K562 (cell line): ENCODE measurements around the gene CHST10.

Experiments used
- ATF2 ChIP-seq: sonication (generic); formaldehyde crosslinking; IDR thresholded peaks from 2 replicates; pipeline ENCODE4 v1.8.1; 2022; ENCODE audit warnings: missing genetic modification reagents
- CBX5 ChIP-seq: IDR thresholded peaks from 2 replicates; pipeline ENCODE4 v1.6.1; 2014; ENCODE audit warnings: low read depth, borderline replicate concordance
- CHD1 ChIP-seq: fragments of 200-600 bp; sonication (generic); IDR thresholded peaks from one replicate; pipeline ENCODE4 v1.6.1; 2012; ENCODE audit warnings: mild to moderate bottlenecking, moderate library complexity, low read length, inconsistent platforms
- CHD4 ChIP-seq: fragments of 200-600 bp; sonication (generic); IDR thresholded peaks from 3 replicates; pipeline ENCODE4 v1.6.1; 2012; ENCODE audit warnings: low read depth, mild to moderate bottlenecking, mixed read lengths, low read length, inconsistent platforms; ENCODE audit not compliant: insufficient read depth, insufficient replicate concordance, poor library complexity, severe bottlenecking
- CREB1 ChIP-seq, 2 experiments: sonication (generic) in 1 of 2; formaldehyde crosslinking in 1 of 2; IDR thresholded peaks; 2 replicates each; pipeline versions ENCODE4 v1.6.1 to v1.8.0; 2012 to 2022; ENCODE audit warnings: inconsistent platforms in 1 of 2, mild to moderate bottlenecking in 1 of 2, missing genetic modification reagents in 1 of 2, moderate library complexity in 1 of 2
- CTCF ChIP-seq, 3 experiments: IDR thresholded peaks in 2 of 3; conservative IDR thresholded peaks in 1 of 3; 2 replicates each; pipeline ENCODE4 v1.5.1; 2011 to 2012; ENCODE audit warnings: low read length in 3 of 3, mild to moderate bottlenecking in 3 of 3, control low read depth in 2 of 3, improper control_type of control experiment in 1 of 3, inconsistent platforms in 1 of 3, low read depth in 1 of 3, mixed read lengths in 1 of 3, moderate library complexity in 1 of 3; ENCODE audit not compliant: insufficient read depth in 2 of 3
- CXXC5 ChIP-seq: fragments of 250-450 bp; sonication (Bioruptor Pico); IDR thresholded peaks from 2 replicates; pipeline ENCODE4 v1.8.0; 2022; ENCODE audit warnings: inconsistent platforms, mild to moderate bottlenecking, moderate library complexity
- ERF ChIP-seq: fragments of 450-650 bp; formaldehyde crosslinking; IDR thresholded peaks from 2 replicates; pipeline ENCODE4 v1.4.0; 2020; ENCODE audit warnings: mild to moderate bottlenecking, mixed read lengths
- EZH2 ChIP-seq: IDR thresholded peaks from 2 replicates; pipeline ENCODE4 v1.6.1; 2012; ENCODE audit warnings: low read depth, mild to moderate bottlenecking, inconsistent platforms, low read length, borderline replicate concordance
- PCBP2 ChIP-seq: fragments of 200-400 bp; formaldehyde crosslinking; IDR thresholded peaks from 2 replicates; pipeline ENCODE4 v1.6.1; 2018; ENCODE audit warnings: low read length, low read depth, mild to moderate bottlenecking, moderate library complexity; ENCODE audit not compliant: poor library complexity, severe bottlenecking
- SMARCA5 ChIP-seq: fragments of 450-650 bp; IDR thresholded peaks from 2 replicates; pipeline ENCODE4 v1.6.1; 2016
- SMARCC2 ChIP-seq: fragments of 450-650 bp; IDR thresholded peaks from 2 replicates; pipeline ENCODE4 v1.6.1; 2017; ENCODE audit warnings: antibody characterized with exemption, moderate library complexity, mild to moderate bottlenecking, low read depth
- TRIM28 ChIP-seq: fragments of 450-650 bp; IDR thresholded peaks from 2 replicates; pipeline ENCODE4 v1.6.1; 2017

DNA sequence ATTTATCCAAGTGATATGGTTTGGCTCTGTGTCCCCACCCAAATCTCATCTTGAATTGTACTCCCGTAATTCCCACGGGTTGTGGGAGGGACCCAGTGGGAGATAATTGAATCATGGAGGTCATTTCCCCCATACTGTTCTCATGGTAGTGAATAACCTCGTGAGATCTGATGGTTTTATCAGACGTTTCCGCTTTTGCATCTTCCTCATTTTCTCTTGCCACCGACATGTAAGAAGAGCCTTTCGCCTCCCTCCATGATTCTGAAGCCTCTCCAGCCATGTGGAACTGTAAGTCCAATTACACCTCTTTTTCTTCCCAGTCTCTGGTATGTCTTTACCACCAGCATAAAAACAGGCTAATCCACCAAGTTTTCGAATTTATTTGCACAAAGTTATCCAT lies 20.3 kb upstream of the CHST10 start:
- TF ChIP-seq ERF (CRISPR knock-in tag), result no peak
- TF ChIP-seq SMARCA5, result no peak
- no peak for TF ChIP-seq TRIM28
- TF ChIP-seq ATF2 (CRISPR knock-in tag), result no peak
- no peak for TF ChIP-seq CHD4
- no peak for TF ChIP-seq PCBP2
- no peak for TF ChIP-seq CXXC5 (CRISPR knock-in tag)
- no peak for TF ChIP-seq CREB1 (IDR thresholded peaks at IDR 0.05)
- no peak for TF ChIP-seq CREB1 (CRISPR knock-in tag; IDR thresholded peaks at IDR 0.05)
- TF ChIP-seq CTCF (IDR thresholded peaks at IDR 0.05 in 2 of 3, conservative IDR thresholded peaks at IDR 0.05 in 1 of 3; ENCODE audit: insufficient read depth in 2 of 3, low read depth in 1 of 3, low read length in 3 of 3), result no peak
- no peak for TF ChIP-seq CBX5
- TF ChIP-seq SMARCC2, result no peak
- TF ChIP-seq CHD1, result no peak
- TF ChIP-seq EZH2, result no peak
